KBM-7 (cell line): ENCODE data around the gene ARFRP1.

Source experiments
- DNase-seq: peaks from one replicate; pipeline ENCODE4 v3.0.0-alpha.2; 2015
- in situ Hi-C: fragments of 300-500 bp; cut with MboI; formaldehyde crosslinking; loops from 2 replicates; pipeline ENCODE4 v1.14.3; 2020; ENCODE audit warnings: low sequenced_read_pairs, low pct_unique_long_range_greater_than_20kb, mixed read lengths

ARFRP1 gene

GRCh38 chr20:63648895-63649589 lies 58.7 kb downstream of the ARFRP1 start:
- in situ Hi-C loops, result no loop called here
- DNase-seq, result no peak
